GM19099 (cell line): ENCODE data around the gene SGCE.

ENCODE experiments used
- POLR2A ChIP-seq: IDR thresholded peaks from 3 replicates; pipeline ENCODE4 v1.6.1; 2011; ENCODE audit warnings: low read depth; ENCODE audit not compliant: insufficient read length; ENCODE audit errors: extremely low read depth

SGCE gene

DNA sequence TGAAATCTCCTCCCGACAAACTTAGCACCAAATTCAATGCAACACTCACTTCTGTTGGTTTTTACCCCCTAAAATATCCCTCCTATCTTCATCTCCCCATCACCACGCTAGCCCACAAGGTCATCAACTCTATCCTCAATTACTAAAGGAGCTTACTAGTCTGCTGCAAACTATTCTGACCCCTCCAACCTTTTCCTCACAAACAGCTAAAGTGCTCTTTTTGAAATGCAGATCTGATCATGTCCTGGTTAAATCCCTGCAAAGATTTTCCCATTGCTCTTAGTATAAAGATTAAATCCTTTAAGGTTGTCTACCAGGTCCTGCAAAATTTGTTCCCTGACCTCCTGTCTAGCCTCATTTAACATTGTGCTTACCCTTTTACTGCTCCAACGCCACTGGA, 8.6 kb downstream of the SGCE start:
- TF ChIP-seq POLR2A = no peak

DNA sequence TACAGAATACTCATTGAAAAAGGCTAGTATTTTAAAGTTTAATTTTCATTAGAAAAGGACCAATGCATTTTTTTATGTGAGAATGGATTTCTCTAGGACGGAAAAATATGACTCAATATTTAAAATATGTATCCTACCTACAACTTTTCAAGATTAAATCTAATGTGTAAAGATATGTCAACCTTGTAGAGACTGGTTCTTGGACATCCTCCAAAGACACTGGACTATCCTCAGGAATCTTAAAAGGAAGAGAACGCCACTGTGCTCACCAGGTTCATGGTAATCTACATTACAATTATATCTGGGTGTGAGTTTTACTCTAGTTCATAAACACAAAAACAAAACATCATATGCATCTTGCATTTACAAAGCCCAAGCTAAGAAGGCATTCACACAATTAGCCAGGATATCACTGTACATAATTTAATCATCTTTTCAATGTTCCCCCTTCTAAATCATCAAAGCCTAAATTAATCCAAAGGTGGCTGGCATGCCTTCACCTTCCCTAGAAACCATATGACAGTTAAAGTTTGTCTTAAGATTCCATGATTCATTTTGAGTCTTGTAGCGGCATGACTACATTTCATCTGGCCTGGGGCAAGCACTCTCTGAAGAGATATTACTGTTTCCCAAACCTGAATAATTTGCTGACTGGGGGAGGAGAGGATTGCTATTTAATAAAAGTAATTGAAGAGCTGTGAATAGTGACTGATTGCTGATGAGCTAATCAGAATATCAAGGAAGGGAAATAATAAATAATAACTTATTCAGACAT, 12.0 kb downstream of the SGCE start:
- no peak for TF ChIP-seq POLR2A

DNA sequence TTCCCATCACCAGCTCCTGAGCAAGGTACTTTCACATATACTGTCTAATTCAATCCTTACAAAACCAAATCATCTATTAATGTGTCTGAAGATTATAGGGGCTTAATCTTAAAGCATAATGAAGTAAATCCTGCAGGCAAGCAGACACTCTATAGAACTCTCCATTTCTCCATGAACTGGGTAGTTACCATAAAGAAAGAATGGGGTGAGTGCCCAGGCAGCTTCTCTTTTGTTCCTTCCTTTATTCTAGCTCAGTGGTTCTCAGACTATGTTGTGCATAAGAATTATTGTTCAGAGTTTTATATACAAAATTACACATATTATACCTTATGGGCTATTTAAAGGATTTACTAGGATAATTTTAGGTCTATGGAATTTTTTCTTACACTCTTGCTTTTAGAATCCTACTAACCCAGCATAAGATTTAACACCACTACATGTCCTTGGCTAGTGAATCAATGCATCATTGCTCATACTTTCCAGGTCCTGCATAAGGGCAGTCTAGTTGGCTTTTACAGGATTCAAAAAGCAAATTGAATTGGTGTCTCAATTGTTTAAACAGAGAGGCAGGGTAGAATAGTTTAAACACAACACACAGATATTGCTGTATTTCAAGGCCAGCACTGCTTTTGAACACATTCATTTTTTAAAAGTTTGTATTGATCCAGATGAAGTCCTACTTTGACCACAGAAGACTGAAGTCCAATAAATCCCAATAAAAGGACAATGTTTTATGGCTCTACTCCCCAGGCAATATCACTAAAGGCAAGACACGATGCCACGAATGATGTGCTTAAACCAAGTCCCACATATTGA, 12.9 kb downstream of the SGCE start:
- no peak for TF ChIP-seq POLR2A

DNA sequence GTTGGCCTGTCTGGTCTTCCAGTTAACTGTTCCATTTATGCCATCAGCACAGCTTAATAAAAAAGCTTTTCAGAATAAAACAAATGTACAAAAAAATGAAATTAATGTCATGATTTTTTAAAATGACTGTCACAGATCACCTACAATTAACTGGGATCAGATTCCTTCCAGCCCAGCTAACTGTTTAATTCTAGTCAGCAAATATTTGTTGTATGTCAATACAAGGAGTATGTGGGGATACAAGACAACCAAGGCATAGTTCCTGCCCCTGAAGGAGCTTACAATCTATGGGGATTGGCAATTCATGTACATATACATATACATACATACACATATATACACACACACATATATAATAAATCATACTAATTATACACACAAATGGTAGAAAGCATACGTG, 16.5 kb downstream of the SGCE start:
- no peak for TF ChIP-seq POLR2A

DNA sequence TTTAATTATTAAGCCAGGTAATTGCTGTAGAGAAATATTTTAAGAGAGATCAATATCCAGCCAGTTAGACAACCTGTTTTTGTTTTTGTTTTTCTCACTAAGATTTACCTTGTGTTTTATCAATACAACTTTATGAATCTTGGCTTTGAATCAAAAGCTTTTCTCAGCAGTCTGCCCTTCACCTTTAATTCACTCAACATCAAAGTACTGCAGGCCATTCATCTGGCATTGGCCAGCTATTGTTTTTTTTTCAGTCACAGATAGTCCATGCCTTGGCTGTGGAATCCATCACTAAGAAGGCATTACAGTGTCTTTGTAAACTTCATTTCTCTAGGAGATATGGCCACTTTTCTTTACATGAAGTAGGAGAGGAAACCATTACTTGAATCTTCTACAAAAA, 20.2 kb downstream of the SGCE start:
- no peak for TF ChIP-seq POLR2A

DNA sequence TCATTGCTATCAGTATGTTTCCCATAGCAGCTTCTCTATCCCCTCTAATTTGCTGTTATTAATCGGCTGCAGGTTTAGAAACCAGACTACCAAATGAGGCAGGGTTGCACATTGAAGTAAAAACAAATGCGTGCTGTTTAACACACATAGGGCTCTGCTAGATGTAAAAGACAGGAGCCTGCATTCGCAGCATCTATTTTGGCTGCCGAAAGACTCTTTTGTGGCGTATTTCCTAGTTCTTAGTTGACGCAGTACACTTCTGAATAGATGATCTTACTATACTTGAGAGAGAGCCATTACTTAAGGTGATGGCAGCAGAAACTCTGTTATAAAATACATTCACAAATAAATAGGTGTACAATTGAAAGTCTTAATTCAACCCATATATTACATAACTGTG, 21.4 kb downstream of the SGCE start:
- no peak for TF ChIP-seq POLR2A

DNA sequence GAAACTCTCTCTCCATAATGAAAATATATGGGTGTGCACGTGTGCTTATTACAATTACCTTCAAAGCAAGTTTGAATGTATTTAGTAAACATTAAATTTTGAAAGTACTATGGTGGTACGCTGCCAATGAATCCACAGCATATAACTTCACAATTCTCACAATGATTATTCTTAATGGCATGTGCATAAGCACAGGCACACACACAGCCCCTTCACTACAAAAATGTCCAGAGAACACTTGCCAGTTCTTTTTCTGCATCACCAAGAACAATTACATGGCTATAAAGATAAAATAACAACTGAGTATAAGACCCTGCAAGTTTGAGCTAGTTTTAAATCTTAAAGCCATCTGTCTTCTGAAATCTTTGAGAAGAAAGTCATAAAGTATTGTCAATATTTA, 22.2 kb downstream of the SGCE start:
- no peak for TF ChIP-seq POLR2A

DNA sequence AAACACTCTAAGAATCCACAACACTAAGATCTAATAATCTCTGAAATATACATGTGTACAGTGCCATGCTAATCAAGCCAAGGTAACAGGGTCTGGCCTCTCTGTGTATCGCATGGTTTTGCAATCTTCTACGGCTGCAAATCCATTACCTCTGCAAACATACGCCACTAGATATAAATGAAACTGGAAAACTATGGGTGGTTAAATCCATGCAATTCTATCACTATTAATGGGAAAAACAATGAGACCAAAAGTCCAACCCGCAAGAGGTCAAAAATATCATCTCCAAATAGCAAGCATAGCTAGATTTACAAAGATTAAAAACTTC, 23.0 kb downstream of the SGCE start:
- no peak for TF ChIP-seq POLR2A

DNA sequence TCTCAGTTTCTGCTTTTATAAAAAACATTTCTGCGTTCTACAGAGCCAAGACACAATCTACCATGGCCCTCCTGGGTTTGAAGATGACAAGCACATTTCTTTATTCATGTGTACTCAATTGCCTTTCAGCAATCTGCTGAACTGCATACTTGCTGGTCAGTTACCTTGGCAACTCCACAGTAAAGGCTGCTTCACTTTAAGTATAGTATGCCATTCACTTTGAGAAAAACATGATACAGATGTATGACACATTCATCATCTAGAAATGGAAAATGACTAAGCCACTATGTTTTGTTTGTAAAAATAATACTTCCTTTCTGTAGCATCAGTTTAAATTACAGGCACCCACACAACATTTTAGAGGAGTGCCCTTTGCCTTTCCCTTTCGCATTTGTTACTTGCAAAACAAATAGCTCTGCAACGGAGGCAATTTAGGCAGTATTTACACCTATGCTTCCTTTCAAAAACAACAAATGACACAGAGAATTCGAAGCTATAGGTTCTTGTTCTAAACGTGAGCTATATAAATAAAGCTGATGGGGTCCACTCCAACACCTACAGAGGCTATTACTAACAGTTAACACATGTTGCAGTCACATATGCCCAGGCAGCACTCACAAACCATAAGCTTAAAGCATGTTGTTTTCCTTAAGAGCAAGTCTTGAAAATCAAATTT, 23.5 kb downstream of the SGCE start:
- TF ChIP-seq POLR2A = no peak

DNA sequence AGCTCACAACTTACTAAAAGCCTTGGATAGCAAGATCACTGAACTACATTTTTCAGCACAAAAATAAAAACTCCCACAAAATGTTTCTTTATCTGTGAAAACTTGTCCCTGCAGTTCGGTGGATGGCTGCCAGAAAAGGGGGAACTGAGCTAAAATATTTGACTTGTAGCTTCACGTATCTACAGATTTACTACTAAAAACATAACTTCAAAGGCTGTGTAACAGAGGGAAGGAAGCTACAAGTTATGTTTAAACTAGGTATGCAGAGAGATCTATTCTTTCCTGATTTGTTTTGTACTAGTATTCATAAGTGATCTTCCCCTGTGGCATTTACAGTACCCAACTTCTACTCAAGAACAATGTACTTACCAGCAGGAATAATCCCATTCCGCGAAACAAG, 25.1 kb downstream of the SGCE start:
- no peak for TF ChIP-seq POLR2A

DNA sequence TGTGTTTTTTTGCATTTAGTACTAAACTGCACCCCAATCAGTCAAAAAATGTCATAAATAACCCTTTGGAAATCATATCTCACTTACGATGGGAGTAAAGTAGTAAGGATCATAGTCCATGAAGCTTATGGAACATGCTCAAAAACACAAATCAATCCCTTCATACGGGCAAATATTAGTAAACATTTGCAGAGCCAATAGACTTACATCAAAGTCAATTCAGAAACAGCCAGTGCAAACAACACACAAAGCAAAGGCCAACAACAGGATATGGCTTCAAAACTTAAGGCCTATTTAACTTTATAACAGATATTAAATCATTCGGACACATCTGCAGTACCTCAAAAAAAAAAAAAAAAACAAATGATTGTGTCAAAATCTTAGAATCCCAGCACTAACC, 32.1 kb downstream of the SGCE start:
- no peak for TF ChIP-seq POLR2A

DNA sequence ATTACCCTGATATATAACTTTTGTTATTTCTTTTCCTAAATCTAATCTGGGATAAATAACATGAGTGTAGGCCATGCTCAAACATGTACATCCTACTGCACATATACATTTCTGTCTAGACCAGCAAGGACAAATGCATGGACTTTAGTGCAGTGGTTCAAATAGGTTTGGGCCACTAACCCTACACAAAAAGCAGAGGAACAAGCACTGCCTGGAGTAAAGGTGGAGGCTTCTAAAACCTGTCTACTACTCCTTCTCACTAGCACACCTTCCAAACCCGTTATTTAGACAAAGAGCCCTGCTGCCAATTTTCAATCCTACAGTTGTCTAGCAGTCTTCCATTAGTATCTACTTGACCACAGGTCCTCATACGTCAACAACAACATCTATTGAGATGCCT, 34.8 kb downstream of the SGCE start:
- TF ChIP-seq POLR2A = no peak

DNA sequence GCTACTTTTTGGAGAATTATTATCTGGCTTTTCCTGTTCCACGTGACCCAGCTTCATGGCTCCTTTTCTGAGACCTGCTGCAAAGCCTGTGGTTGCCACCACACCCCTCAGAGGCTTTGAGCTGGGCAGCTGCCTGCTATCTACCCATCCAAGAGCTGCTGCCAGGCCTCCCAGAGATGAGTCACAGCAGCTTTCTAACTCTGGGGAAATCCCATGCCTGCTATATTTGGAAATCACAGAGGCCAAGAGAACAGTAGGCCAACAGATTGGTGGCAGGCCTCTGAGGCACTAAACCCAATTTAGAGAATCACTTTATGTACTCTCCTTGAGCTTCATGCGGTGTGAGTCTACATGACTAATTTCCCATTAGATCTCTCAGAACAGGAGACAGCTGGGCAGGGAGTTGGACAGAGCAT, 35.2 kb downstream of the SGCE start:
- no peak for TF ChIP-seq POLR2A

DNA sequence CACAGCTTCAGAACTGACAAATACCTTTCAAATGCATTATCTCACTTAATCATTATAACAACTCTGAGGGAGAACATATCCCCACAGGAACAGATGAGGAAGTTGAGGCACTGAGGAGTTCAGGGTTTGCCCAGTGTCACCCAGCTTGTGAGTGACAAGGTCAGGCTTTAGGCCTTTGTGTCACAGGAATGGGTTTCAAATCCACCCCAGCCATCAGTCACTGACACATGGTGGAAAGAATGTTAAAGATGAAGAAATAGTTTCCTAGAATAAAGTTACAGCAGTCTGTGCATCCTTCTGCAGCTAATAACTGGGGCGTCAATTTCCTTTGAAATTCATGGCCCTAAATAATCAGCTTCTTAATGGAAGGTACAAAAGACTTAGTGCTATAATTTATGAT, 37.8 kb downstream of the SGCE start:
- TF ChIP-seq POLR2A = no peak

DNA sequence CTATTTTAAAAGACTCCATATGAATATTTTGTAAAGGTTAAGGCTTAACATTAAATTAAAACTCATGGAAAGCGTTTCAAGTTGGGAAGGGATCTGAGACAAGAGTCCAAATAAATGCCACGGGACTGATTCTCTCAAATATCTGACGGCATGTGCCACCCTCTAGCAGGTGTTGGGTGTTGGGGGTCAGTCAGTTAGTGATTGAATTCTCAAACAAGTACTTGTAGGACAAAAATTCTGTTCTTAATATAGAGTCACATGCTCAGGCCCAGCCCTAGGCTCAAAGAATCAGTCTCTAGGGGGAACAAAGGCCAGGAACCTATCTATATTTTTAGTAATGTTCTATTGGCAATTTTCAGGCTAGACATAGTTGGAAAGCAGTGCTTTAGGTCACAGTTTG, 39.1 kb downstream of the SGCE start:
- TF ChIP-seq POLR2A = no peak

DNA sequence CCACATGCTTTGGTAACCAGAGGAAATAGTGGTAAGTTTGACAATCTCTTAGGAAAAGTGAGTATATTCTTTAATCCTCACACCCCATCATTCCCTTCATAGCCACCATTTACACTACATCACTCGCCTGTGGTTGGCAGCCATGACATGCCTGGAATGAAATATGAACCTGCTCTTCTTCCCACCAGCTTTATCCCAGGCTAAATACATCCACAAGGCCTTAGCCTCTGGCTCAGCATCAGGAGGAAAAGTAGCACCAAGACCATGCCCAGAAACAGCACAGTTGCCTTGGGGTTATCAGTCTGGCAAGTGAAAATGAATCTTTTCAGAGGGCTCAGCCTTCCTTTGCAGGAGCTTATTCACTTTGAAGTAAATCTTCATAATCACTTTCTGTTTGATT, 40.3 kb downstream of the SGCE start:
- TF ChIP-seq POLR2A = no peak
